Measurements from ENCODE around the gene PI4KA. TPM values are rescaled to one million over a fixed set of nuclear protein-coding genes. Genes with fewer than 3 reads are reported as not detected.

PI4KA gene
- total and polyA plus RNA-seq, 2 experiments from 2014 or later, result 17.1 to 38.1 TPM

DNA sequence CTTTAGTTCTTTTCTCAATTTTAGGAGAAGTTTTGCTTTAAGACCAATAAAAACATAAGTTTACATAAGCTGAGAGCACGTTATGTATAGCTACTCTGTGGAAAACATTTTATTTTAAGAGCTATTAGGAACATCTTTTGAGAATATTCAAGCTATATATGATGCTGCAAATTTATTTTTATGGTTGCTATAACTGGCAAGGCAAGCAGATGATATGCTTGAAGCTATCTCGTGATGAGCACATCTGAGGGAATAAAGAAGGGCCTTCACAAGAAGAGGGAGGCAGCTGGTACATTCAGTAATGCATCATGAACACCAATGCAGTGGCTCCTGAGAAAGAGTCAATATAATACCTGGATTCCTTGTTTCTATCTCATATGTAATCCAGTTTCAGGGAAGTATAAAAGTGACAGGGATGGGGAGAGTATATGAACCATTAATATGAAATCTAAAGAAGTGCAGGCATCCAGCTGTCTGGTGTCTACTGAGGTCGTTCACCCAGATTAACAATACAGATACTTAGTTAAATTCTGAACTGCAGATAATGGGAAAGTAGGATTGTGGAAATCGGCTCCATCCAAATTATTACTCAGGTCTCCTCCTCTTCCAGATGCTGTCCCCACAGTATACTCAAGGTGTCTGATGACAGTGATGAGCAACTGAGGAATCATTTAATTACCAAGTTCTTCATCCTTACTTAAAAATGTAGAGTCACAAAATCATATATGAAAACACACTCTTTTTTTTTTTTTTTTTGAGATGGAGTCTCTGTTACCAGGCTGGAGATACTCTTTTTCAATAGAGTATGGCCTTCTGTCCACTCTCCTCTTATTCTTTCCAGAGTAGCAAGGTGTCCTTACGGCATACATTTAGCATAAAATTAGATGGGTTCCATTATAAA, 185.1 kb downstream of the PI4KA start:
- Histone ChIP-seq H3K36me3 (ENCODE audit: insufficient read depth) (no peaks in the 10 kb centered on the region), H2AFZ (no peak overlapping the region), H4K20me1 (replicated peaks; ENCODE audit: insufficient read depth) (no peaks in the 10 kb centered on the region), H3K27ac (ENCODE audit: low read depth) (no peak overlapping the region), H3K79me2 (replicated peaks; ENCODE audit: insufficient read depth) (no peaks in the 10 kb centered on the region), H3K4me1 (ENCODE audit: insufficient read depth) (no peaks in the 10 kb centered on the region), H3K4me3 (no peak overlapping the region), H3F3A (replicated peaks; ENCODE audit: low read depth) (no peaks in the 10 kb centered on the region), H3K9me2 (ENCODE audit: insufficient read depth) (no peaks in the 10 kb centered on the region), H3K4me2 (no peak overlapping the region), H3K27me3 (ENCODE audit: insufficient read depth) (no peaks in the 10 kb centered on the region)
- Mint-ChIP-seq H3K27ac (no peak overlapping the region), H3K36me3 (ENCODE audit: low read depth) (peaks cover 4% of the 10 kb centered on the region; the same call in 1 of the 3 replicates), H3K27me3 (ENCODE audit: insufficient read depth, low read depth, poor library complexity) (no peaks in the 10 kb centered on the region), H3K9me3 (peaks cover 6% of the 10 kb centered on the region), H3K4me1 (no peaks in the 10 kb centered on the region), H3K4me3 (no peak overlapping the region)
- no peak for DNase-seq (ENCODE audit: low spot score)
- no peak for ATAC-seq
- TF ChIP-seq STAT1 (IDR thresholded peaks at IDR 0.05; ENCODE audit: unreplicated experiment), result no peak
- no peak for TF ChIP-seq NANOG (IDR thresholded peaks at IDR 0.05; ENCODE audit: borderline replicate concordance)
- TF ChIP-seq EZH2 (IDR thresholded peaks at IDR 0.05; ENCODE audit: low read depth, unreplicated experiment), result no peak
- TF ChIP-seq, protein P1, sequence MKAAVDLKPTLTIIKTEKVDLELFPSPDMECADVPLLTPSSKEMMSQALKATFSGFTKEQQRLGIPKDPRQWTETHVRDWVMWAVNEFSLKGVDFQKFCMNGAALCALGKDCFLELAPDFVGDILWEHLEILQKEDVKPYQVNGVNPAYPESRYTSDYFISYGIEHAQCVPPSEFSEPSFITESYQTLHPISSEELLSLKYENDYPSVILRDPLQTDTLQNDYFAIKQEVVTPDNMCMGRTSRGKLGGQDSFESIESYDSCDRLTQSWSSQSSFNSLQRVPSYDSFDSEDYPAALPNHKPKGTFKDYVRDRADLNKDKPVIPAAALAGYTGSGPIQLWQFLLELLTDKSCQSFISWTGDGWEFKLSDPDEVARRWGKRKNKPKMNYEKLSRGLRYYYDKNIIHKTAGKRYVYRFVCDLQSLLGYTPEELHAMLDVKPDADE (IDR thresholded peaks at IDR 0.05), result no peak
- TF ChIP-seq POLR2AphosphoS5 (IDR thresholded peaks at IDR 0.05; ENCODE audit: low read depth), result no peak
- TF ChIP-seq, protein P2, sequence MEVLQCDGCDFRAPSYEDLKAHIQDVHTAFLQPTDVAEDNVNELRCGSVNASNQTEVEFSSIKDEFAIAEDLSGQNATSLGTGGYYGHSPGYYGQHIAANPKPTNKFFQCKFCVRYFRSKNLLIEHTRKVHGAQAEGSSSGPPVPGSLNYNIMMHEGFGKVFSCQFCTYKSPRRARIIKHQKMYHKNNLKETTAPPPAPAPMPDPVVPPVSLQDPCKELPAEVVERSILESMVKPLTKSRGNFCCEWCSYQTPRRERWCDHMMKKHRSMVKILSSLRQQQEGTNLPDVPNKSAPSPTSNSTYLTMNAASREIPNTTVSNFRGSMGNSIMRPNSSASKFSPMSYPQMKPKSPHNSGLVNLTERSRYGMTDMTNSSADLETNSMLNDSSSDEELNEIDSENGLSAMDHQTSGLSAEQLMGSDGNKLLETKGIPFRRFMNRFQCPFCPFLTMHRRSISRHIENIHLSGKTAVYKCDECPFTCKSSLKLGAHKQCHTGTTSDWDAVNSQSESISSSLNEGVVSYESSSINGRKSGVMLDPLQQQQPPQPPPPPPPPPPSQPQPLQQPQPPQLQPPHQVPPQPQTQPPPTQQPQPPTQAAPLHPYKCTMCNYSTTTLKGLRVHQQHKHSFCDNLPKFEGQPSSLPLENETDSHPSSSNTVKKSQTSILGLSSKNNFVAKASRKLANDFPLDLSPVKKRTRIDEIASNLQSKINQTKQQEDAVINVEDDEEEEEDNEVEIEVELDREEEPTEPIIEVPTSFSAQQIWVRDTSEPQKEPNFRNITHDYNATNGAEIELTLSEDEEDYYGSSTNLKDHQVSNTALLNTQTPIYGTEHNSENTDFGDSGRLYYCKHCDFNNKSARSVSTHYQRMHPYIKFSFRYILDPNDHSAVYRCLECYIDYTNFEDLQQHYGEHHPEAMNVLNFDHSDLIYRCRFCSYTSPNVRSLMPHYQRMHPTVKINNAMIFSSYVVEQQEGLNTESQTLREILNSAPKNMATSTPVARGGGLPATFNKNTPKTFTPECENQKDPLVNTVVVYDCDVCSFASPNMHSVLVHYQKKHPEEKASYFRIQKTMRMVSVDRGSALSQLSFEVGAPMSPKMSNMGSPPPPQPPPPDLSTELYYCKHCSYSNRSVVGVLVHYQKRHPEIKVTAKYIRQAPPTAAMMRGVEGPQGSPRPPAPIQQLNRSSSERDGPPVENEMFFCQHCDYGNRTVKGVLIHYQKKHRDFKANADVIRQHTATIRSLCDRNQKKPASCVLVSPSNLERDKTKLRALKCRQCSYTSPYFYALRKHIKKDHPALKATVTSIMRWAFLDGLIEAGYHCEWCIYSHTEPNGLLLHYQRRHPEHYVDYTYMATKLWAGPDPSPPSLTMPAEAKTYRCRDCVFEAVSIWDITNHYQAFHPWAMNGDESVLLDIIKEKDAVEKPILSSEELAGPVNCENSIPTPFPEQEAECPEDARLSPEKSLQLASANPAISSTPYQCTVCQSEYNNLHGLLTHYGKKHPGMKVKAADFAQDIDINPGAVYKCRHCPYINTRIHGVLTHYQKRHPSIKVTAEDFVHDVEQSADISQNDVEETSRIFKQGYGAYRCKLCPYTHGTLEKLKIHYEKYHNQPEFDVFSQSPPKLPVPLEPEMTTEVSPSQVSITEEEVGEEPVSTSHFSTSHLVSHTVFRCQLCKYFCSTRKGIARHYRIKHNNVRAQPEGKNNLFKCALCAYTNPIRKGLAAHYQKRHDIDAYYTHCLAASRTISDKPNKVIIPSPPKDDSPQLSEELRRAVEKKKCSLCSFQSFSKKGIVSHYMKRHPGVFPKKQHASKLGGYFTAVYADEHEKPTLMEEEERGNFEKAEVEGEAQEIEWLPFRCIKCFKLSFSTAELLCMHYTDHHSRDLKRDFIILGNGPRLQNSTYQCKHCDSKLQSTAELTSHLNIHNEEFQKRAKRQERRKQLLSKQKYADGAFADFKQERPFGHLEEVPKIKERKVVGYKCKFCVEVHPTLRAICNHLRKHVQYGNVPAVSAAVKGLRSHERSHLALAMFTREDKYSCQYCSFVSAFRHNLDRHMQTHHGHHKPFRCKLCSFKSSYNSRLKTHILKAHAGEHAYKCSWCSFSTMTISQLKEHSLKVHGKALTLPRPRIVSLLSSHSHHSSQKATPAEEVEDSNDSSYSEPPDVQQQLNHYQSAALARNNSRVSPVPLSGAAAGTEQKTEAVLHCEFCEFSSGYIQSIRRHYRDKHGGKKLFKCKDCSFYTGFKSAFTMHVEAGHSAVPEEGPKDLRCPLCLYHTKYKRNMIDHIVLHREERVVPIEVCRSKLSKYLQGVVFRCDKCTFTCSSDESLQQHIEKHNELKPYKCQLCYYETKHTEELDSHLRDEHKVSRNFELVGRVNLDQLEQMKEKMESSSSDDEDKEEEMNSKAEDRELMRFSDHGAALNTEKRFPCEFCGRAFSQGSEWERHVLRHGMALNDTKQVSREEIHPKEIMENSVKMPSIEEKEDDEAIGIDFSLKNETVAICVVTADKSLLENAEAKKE (CRISPR knock-in tag; IDR thresholded peaks at IDR 0.05), result no peak
- TF ChIP-seq, protein P3, sequence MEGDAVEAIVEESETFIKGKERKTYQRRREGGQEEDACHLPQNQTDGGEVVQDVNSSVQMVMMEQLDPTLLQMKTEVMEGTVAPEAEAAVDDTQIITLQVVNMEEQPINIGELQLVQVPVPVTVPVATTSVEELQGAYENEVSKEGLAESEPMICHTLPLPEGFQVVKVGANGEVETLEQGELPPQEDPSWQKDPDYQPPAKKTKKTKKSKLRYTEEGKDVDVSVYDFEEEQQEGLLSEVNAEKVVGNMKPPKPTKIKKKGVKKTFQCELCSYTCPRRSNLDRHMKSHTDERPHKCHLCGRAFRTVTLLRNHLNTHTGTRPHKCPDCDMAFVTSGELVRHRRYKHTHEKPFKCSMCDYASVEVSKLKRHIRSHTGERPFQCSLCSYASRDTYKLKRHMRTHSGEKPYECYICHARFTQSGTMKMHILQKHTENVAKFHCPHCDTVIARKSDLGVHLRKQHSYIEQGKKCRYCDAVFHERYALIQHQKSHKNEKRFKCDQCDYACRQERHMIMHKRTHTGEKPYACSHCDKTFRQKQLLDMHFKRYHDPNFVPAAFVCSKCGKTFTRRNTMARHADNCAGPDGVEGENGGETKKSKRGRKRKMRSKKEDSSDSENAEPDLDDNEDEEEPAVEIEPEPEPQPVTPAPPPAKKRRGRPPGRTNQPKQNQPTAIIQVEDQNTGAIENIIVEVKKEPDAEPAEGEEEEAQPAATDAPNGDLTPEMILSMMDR (conservative IDR thresholded peaks at IDR 0.05; ENCODE audit: low read depth in 2 of 2), result no peak
- no peak for TF ChIP-seq CREB1 (CRISPR knock-in tag; IDR thresholded peaks at IDR 0.05; ENCODE audit: low read depth)
